Activated CD4-positive, alpha-beta T cell treated with anti-CD3 and anti-CD28 coated beads, Interleukin-2, Interleukin-6, amounts not matched to agents 100 ng/mL and 50 ng/mL, durations not matched to agents 16 hours and 8 hours (primary cell): Measurements from ENCODE around the gene METTL2B.

ENCODE experiments used
- DNase-seq: peaks from one replicate; pipeline ENCODE4 v3.0.0-alpha.2; 2020

Gene METTL2B

GRCh38 chr7:128476402-128477335 lies at the start of gene METTL2B:
TSS of gene METTL2B (plus strand) at chr7:128476748. CDS start at chr7:128476766, 18 bp downstream.
- peak; percentile 96 for DNase-seq

- peak; percentile 62 for DNase-seq
Observed at GRCh38 chr7:128427289-128427891, 49.2 kb upstream of the METTL2B start.

- DNase-seq = no peak
Observed at GRCh38 chr7:128430207-128430606, 46.3 kb upstream of the METTL2B start.

- no peak for DNase-seq
Observed at GRCh38 chr7:128431221-128431620, 45.3 kb upstream of the METTL2B start.

- DNase-seq = no peak
Observed at GRCh38 chr7:128431754-128432153, 44.8 kb upstream of the METTL2B start.

- DNase-seq = no peak
Observed at GRCh38 chr7:128434413-128435326, 41.9 kb upstream of the METTL2B start.

GRCh38 chr7:128435327-128435686 lies 41.2 kb upstream of the METTL2B start:
- DNase-seq = no peak

- no peak for DNase-seq
Observed at GRCh38 chr7:128437426-128438332, 38.9 kb upstream of the METTL2B start.

- DNase-seq = no peak
Observed at GRCh38 chr7:128442356-128442755, 34.2 kb upstream of the METTL2B start.

GRCh38 chr7:128443831-128444600 lies 32.5 kb upstream of the METTL2B start:
- DNase-seq = no peak

GRCh38 chr7:128446306-128446705 lies 30.2 kb upstream of the METTL2B start:
- no peak for DNase-seq

- no peak for DNase-seq
Observed at GRCh38 chr7:128447941-128448564, 28.5 kb upstream of the METTL2B start.

- DNase-seq = no peak
Observed at GRCh38 chr7:128448751-128449302, 27.7 kb upstream of the METTL2B start.

- DNase-seq = no peak
Observed at GRCh38 chr7:128450409-128450808, 26.1 kb upstream of the METTL2B start.

- no peak for DNase-seq
Observed at GRCh38 chr7:128450913-128451312, 25.6 kb upstream of the METTL2B start.

GRCh38 chr7:128452552-128452951 lies 24.0 kb upstream of the METTL2B start:
- DNase-seq = no peak

- DNase-seq = no peak
Observed at GRCh38 chr7:128453836-128454804, 22.4 kb upstream of the METTL2B start.

- no peak for DNase-seq
Observed at GRCh38 chr7:128454808-128455542, 21.6 kb upstream of the METTL2B start.
